H1 (cell line): ENCODE data around the gene RPL26. TPM values are rescaled to one million over a fixed set of nuclear protein-coding genes. Genes with fewer than 3 reads are reported as not detected.

ENCODE experiments used
- CTCF ChIA-PET: fragments of 300-600 bp; sonication (Branson Sonifier 250); formaldehyde crosslinking; loops from one replicate; lab custom pipeline; 2021; ENCODE audit not compliant: partially characterized antibody; lab: Charles Lee
- POLR2A ChIA-PET: fragments of 300-600 bp; sonication (Branson Sonifier 250); formaldehyde crosslinking; loops from one replicate; lab custom pipeline; 2021; ENCODE audit warnings: inconsistent platforms; ENCODE audit not compliant: partially characterized antibody; lab: Charles Lee
- DNase-seq, 2 experiments: peaks; one replicate each; pipeline versions ENCODE4 v3.0.0 to v3.0.0-alpha.2; 2010 to 2022; ENCODE audit warnings: low spot score in 2 of 2, low read depth in 1 of 2, mixed read lengths in 1 of 2
- FAIRE-seq: peaks from 2 replicates; lab custom pipeline; 2011; peaks lifted over from hg19 to GRCh38; lab: Jason Lieb, UNC
- H2AFZ ChIP-seq: 2 replicates; pipeline ENCODE4 v1.8.1; 2012; ENCODE audit warnings: low read length, inconsistent platforms
- H2AK5ac ChIP-seq: 2 replicates; pipeline ENCODE4 v1.6.1; 2013; ENCODE audit warnings: low read depth, low read length
- H2BK120ac ChIP-seq: replicated peaks from 2 replicates; pipeline ENCODE3; 2013; ENCODE audit warnings: low read depth, low read length, inconsistent platforms
- H2BK12ac ChIP-seq: 2 replicates; pipeline ENCODE4 v1.6.1; 2013; ENCODE audit warnings: low read depth, low read length
- H2BK15ac ChIP-seq: 2 replicates; pipeline ENCODE4 v1.6.1; 2013; ENCODE audit warnings: low read length
- H2BK20ac ChIP-seq: 2 replicates; pipeline ENCODE4 v1.6.1; 2013; ENCODE audit warnings: low read length
- H2BK5ac ChIP-seq: 2 replicates; pipeline ENCODE4 v1.6.1; 2013; ENCODE audit warnings: low read depth, low read length
- H3K14ac ChIP-seq: 2 replicates; pipeline ENCODE4 v1.6.1; 2013; ENCODE audit warnings: inconsistent platforms; ENCODE audit not compliant: insufficient read length
- H3K18ac ChIP-seq: 2 replicates; pipeline ENCODE4 v1.6.1; 2013; ENCODE audit warnings: low read length; ENCODE audit errors: extremely low read depth
- H3K23ac ChIP-seq: 2 replicates; pipeline ENCODE4 v1.6.1; 2013; ENCODE audit warnings: inconsistent platforms; ENCODE audit not compliant: insufficient read length
- H3K23me2 ChIP-seq: 2 replicates; pipeline ENCODE4 v1.6.1; 2013; ENCODE audit warnings: low read depth, low read length
- H3K27ac ChIP-seq: 2 replicates; pipeline ENCODE4 v1.6.1; 2011; ENCODE audit warnings: low read depth, low read length, inconsistent platforms
- H3K27me3 ChIP-seq, 4 experiments: replicated peaks in 1 of 4; 1 replicate in 1 of 4; 2 replicates in 3 of 4; pipeline versions ENCODE4 v1.6.1 to v1.8.1; 2011 to 2013; ENCODE audit warnings: low read length in 3 of 4, mild to moderate bottlenecking in 3 of 4, inconsistent platforms in 2 of 4, mixed read lengths in 2 of 4, moderate library complexity in 1 of 4; ENCODE audit not compliant: control insufficient read depth in 3 of 4, insufficient read depth in 3 of 4; ENCODE audit errors: extremely low read depth in 1 of 4
- H3K36me3 ChIP-seq, 4 experiments: 2 replicates each; pipeline versions ENCODE4 v1.6.1 to v1.8.1; 2011 to 2013; ENCODE audit warnings: mild to moderate bottlenecking in 4 of 4, low read length in 3 of 4, moderate library complexity in 2 of 4, control low read depth in 1 of 4, inconsistent platforms in 1 of 4; ENCODE audit not compliant: insufficient read depth in 4 of 4, control insufficient read depth in 2 of 4
- H3K4ac ChIP-seq: replicated peaks from 2 replicates; pipeline ENCODE3; 2013; ENCODE audit warnings: low read length, low read depth, mixed read lengths, inconsistent platforms; ENCODE audit not compliant: insufficient read length
- H3K4me1 ChIP-seq, 4 experiments: replicated peaks in 1 of 4; 1 replicate in 1 of 4; 2 replicates in 3 of 4; pipeline versions ENCODE4 v1.6.1 to v1.8.1; 2011 to 2013; ENCODE audit warnings: low read length in 3 of 4, inconsistent platforms in 2 of 4, mixed read lengths in 1 of 4; ENCODE audit not compliant: insufficient read depth in 4 of 4, control insufficient read depth in 3 of 4
- H3K4me2 ChIP-seq, 2 experiments: 2 replicates each; pipeline versions ENCODE4 v1.6.1 to v1.8.1; 2011 to 2013; ENCODE audit warnings: low read depth in 2 of 2, low read length in 2 of 2, control low read depth in 1 of 2, inconsistent platforms in 1 of 2, mild to moderate bottlenecking in 1 of 2; ENCODE audit not compliant: insufficient read depth in 1 of 2
- H3K4me3 ChIP-seq, 4 experiments: fragments of 200-600, 300-600 bp in 1 of 4; sonication (generic), shearing (Covaris generic), sonication (Bioruptor Twin) in 1 of 4; 2 replicates each; pipeline versions ENCODE4 v1.5.1 to v1.8.1; 2011 to 2016; ENCODE audit warnings: low read length in 4 of 4, low read depth in 3 of 4, control low read depth in 2 of 4, inconsistent platforms in 2 of 4, mild to moderate bottlenecking in 2 of 4, mixed read lengths in 1 of 4, moderate library complexity in 1 of 4; ENCODE audit not compliant: insufficient read depth in 2 of 4; ENCODE audit errors: extremely low read depth in 1 of 4
- H3K56ac ChIP-seq: replicated peaks from 2 replicates; pipeline ENCODE3; 2013; ENCODE audit warnings: low read depth, mild to moderate bottlenecking, mixed read lengths, low read length, inconsistent platforms; ENCODE audit not compliant: insufficient read length
- H3K79me1 ChIP-seq: 2 replicates; pipeline ENCODE4 v1.6.1; 2013; ENCODE audit warnings: low read depth, low read length, control low read depth
- H3K79me2 ChIP-seq, 2 experiments: 2 replicates each; pipeline versions ENCODE4 v1.6.1 to v1.8.1; 2012 to 2013; ENCODE audit warnings: low read length in 2 of 2, mild to moderate bottlenecking in 2 of 2, inconsistent platforms in 1 of 2; ENCODE audit not compliant: insufficient read depth in 2 of 2, control insufficient read depth in 1 of 2
- H3K9ac ChIP-seq, 4 experiments: replicated peaks in 1 of 4; 1 replicate in 1 of 4; 2 replicates in 3 of 4; pipeline versions ENCODE4 v1.6.1 to v1.8.1; 2011 to 2013; ENCODE audit warnings: low read depth in 3 of 4, low read length in 3 of 4, control low read depth in 2 of 4, mild to moderate bottlenecking in 2 of 4, moderate library complexity in 2 of 4, inconsistent platforms in 1 of 4; ENCODE audit errors: extremely low read depth in 1 of 4
- H3K9me3 ChIP-seq, 2 experiments: 2 replicates each; pipeline versions ENCODE4 v1.6.1 to v1.8.1; 2012 to 2013; ENCODE audit warnings: mild to moderate bottlenecking in 2 of 2, moderate library complexity in 2 of 2, control low read depth in 1 of 2, inconsistent platforms in 1 of 2, low read depth in 1 of 2, low read length in 1 of 2, mixed read lengths in 1 of 2; ENCODE audit not compliant: insufficient read depth in 2 of 2
- H4K20me1 ChIP-seq, 2 experiments: replicated peaks in 1 of 2; 2 replicates each; pipeline versions ENCODE3 to v1.8.1; 2011 to 2013; ENCODE audit warnings: inconsistent platforms in 2 of 2, low read length in 2 of 2, mild to moderate bottlenecking in 1 of 2; ENCODE audit not compliant: insufficient read depth in 2 of 2, control insufficient read depth in 1 of 2
- H4K5ac ChIP-seq: 2 replicates; pipeline ENCODE4 v1.6.1; 2013; ENCODE audit warnings: low read length, low read depth, mixed read lengths, inconsistent platforms; ENCODE audit not compliant: insufficient read length
- H4K8ac ChIP-seq: 2 replicates; pipeline ENCODE4 v1.8.0; 2013; ENCODE audit warnings: mild to moderate bottlenecking, moderate library complexity, low read length, inconsistent platforms; ENCODE audit not compliant: insufficient read depth; ENCODE audit errors: extremely low read depth
- H4K91ac ChIP-seq: replicated peaks from 2 replicates; pipeline ENCODE3; 2013; ENCODE audit warnings: low read length, mixed read lengths, inconsistent platforms; ENCODE audit not compliant: insufficient read length
- BACH1 ChIP-seq: IDR thresholded peaks from 2 replicates; pipeline ENCODE4 v1.6.1; 2012; ENCODE audit warnings: low read length, improper control_type of control experiment
- BRCA1 ChIP-seq: IDR thresholded peaks from 2 replicates; pipeline ENCODE4 v1.6.1; 2012; ENCODE audit warnings: low read depth, low read length, improper control_type of control experiment
- KDM5A ChIP-seq: fragments of 200-600 bp; IDR thresholded peaks from 2 replicates; pipeline ENCODE4 v1.7.1; 2012; ENCODE audit warnings: mild to moderate bottlenecking, low read length, inconsistent platforms, mixed read lengths
- RXRA ChIP-seq: IDR thresholded peaks from 2 replicates; pipeline ENCODE4 v1.6.1; 2011; ENCODE audit warnings: low read depth, mild to moderate bottlenecking, low read length, moderate library complexity; ENCODE audit not compliant: insufficient read depth
- WGBS, 2 experiments: shearing (Covaris generic) in 1 of 2; methylation state at CpG; one replicate each; pipeline versions ENCODE4 v1.1.6 to v1.1.7; 2013 to 2015; ENCODE audit warnings: low lambda C conversion rate in 2 of 2, mixed read lengths in 2 of 2, inconsistent platforms in 1 of 2, low coverage in 1 of 2, missing lambda C conversion rate in 1 of 2; ENCODE audit not compliant: insufficient replicate concordance in 2 of 2, insufficient coverage in 1 of 2, insufficient read length in 1 of 2; ENCODE audit errors: extremely low coverage in 1 of 2, missing lambda C conversion rate in 1 of 2; 5-methylcytosine and 5-hydroxymethylcytosine counted together
- polyA plus RNA-seq, 7 experiments: library from polyadenylated mRNA; depleted of rRNA in 3 of 7; stranded (reverse) in 5 of 7; unstranded in 2 of 7; fragments of >200 nt in 5 of 7; fragments of 200-250 nt in 2 of 7; gene quantifications; 1 replicate in 5 of 7; 2 replicates in 1 of 7; 4 replicates in 1 of 7; pipeline versions ENCODE4 v1.2.1 to v1.2.3, GENCODE V29; 2011 to 2013; ENCODE audit warnings: missing spikeins in 2 of 7, mixed read lengths in 2 of 7
- total RNA-seq: library from RNA; stranded (reverse); fragmentation: NEBNext Ultra II Directional; extraction: Animal tissue kit (Norgen Biotek cat#: 25700); gene quantifications from 2 replicates; pipeline ENCODE4 v1.2.1, GENCODE V29; 2021

Gene RPL26
- total and polyA plus RNA-seq, 2 of the 8 experiments (the other 6 are each of a cell fraction or from before 2014, with no cell fraction given) = 1,963 to 2,554 TPM

DNA sequence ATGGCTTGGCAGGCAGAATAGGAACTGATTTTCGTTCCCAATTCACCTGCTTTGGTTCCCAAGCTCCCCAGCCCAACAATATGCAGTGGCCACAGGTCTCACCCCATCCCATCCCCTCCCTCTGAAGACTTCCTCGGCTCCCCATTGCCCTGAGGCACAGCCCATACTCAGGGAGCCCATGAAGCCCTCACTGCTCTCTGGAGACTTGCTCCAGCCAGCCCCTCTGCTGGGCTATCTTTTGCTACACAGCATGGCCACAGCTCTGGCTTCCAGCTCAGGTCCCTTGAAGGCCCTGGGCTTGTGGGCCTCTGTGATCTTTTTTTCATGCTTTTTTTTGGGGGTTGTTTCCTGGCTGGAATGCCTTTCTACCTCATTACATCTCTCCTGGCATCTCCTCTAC lies 23.2 kb upstream of the RPL26 start:
- Histone ChIP-seq H3K9me3 (no peaks in the 10 kb centered on the region), H2AK5ac (no peak overlapping the region), H4K20me1 (no peaks in the 10 kb centered on the region), H3K23me2 (no peaks in the 10 kb centered on the region; the same call in 1 of the 2 replicates), H3K4ac (no peak overlapping the region), H3K4me3 (no peak overlapping the region), H3K14ac (no peak overlapping the region), H4K8ac (no peak overlapping the region), H4K91ac (no peak overlapping the region), H2BK15ac (no peak overlapping the region), H3K4me2 (no peak overlapping the region), H2AFZ (no peak overlapping the region), H2BK12ac (no peak overlapping the region), H3K27me3 (no peaks in the 10 kb centered on the region), H3K36me3 (no peaks in the 10 kb centered on the region), H3K79me1 (no peaks in the 10 kb centered on the region), H3K9ac (no peak overlapping the region), H3K23ac (no peak overlapping the region), H2BK5ac (no peak overlapping the region), H3K18ac (no peak overlapping the region), H3K79me2 (no peaks in the 10 kb centered on the region), H3K4me1 (peaks cover 0 to 10% (median 4%) of the 10 kb centered on the region in 4 experiments; a peak in 6 of 7 replicates), H2BK120ac (no peak overlapping the region), H4K5ac (no peak overlapping the region), H3K56ac (no peak overlapping the region), H2BK20ac (no peak overlapping the region), H3K27ac (no peak overlapping the region; the same call in 1 of the 2 replicates)
- CTCF ChIA-PET = no interaction called here
- FAIRE-seq (no peak), DNase-seq (no peak)
- POLR2A ChIA-PET = interaction anchor here (1.2 to 2.8 kb wide), 3 partner anchors 9 to 31 kb away, joined by 3 to 21 read pairs (median 3); partner anchors contain the start of genes RNF222 and RPL26
- 84% methylated on average over 2 of the region's 2 CpGs; no CpG with 5 or more reads in 1 of the 2 experiments for WGBS, 2 experiments
- TF ChIP-seq BACH1 (no peak), RXRA (no peak), KDM5A (no peak), BRCA1 (no peak)
